Breast epithelium (tissue), 4 donors: ENCODE results near the gene MROH7. TPM values are rescaled to one million over a fixed set of nuclear protein-coding genes. Genes with fewer than 3 reads are reported as not detected.

ENCODE experiments used
- DNase-seq, 2 donors: peaks; one replicate each; pipeline ENCODE4 v3.0.0-alpha.2; 2019; ENCODE audit warnings: low spot score in 2 of 2
- H3K27ac ChIP-seq, 2 donors: fragments of 200-600 bp; sonication (generic) in 1 of 2; one replicate each; pipeline ENCODE4 v1.5.1; 2016 to 2019; ENCODE audit warnings: mild to moderate bottlenecking in 1 of 2
- H3K27me3 ChIP-seq, 2 donors: fragments of 200-600 bp; sonication (generic) in 1 of 2; one replicate each; pipeline versions ENCODE4 v1.5.1 to v1.6.0; 2017 to 2019; ENCODE audit warnings: control low read depth in 1 of 2, mild to moderate bottlenecking in 1 of 2
- H3K36me3 ChIP-seq: fragments of 200-600 bp; one replicate; pipeline ENCODE4 v1.5.1; 2019
- H3K4me1 ChIP-seq, 2 donors: fragments of 200-600 bp; sonication (generic); one replicate each; pipeline ENCODE4 v1.5.1; 2016 to 2019; ENCODE audit warnings: control low read depth in 1 of 2
- H3K4me3 ChIP-seq, 3 donors: fragments of 200-600 bp; sonication (generic); 1 replicate in 2 of 3; 2 replicates in 1 of 3; pipeline ENCODE4 v1.5.1; 2016 to 2019; ENCODE audit warnings: mild to moderate bottlenecking in 3 of 3, moderate library complexity in 2 of 3
- H3K9me3 ChIP-seq, 2 donors: fragments of 200-600 bp; sonication (generic) in 1 of 2; one replicate each; pipeline ENCODE4 v1.5.1; 2016 to 2019; ENCODE audit warnings: control low read depth in 1 of 2
- POLR2A ChIP-seq: fragments of 450-650 bp; IDR thresholded peaks from one replicate; pipeline ENCODE4 v1.6.1; 2016; ENCODE audit warnings: antibody characterized with exemption, mild to moderate bottlenecking, moderate library complexity
- POLR2AphosphoS5 ChIP-seq, 3 donors: sonication (generic); formaldehyde crosslinking; IDR thresholded peaks; one replicate each; pipeline ENCODE4 v1.6.1; 2017; ENCODE audit warnings: antibody characterized with exemption in 3 of 3
- intact Hi-C: fragments of 100-400 bp; cut with DNase I; formaldehyde crosslinking; loops from one replicate; pipeline ENCODE4 v1.15.1; 2023; ENCODE audit warnings: low total_unique reads
- total RNA-seq, 3 donors: library from RNA; depleted of rRNA; stranded (reverse); fragments of >200 nt; gene quantifications; one replicate each; pipeline ENCODE4 v1.1.0, GENCODE V29; 2016
- TF ChIP-seq, protein P1 (sequence below), 3 donors: fragments of 450-650 bp; IDR thresholded peaks; one replicate each; pipeline ENCODE4 v1.5.1; 2016 to 2017; ENCODE audit warnings: antibody characterized with exemption in 3 of 3, mild to moderate bottlenecking in 3 of 3, moderate library complexity in 3 of 3

Gene MROH7
- total RNA-seq, 3 donors from 2014 or later, result 0.66 to 5.3 (median 0.80) TPM

DNA sequence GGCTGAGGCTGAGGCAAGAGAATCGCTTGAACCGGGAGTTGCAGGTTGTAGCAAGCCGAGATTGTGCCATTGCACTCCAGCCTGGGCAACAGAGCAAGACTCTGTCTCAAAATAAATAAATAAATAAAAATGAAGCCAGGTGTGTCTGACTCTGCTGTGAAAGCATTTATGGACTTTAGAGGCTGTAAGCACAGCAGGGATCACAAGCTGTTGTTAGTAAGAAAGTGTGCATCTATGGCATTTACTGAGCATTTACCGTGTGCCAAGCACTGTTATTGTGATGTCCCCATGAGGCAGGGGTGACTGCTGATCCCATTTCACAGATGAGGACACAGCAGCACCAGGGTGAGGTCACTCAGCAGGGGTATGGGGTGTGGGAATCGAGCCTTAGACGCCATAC is 38.3 kb upstream of the MROH7 start:
- no peak overlapping the region for H3K4me3 ChIP-seq
- no peaks in the 10 kb centered on the region for H3K36me3 ChIP-seq
- intact Hi-C loops, result no loop called here
- no peak for DNase-seq
- no peaks in the 10 kb centered on the region for H3K27me3 ChIP-seq
- TF ChIP-seq POLR2A (no peak), POLR2AphosphoS5 (IDR thresholded peaks at IDR 0.05) (no peak)
- no peak overlapping the region for H3K27ac ChIP-seq
- no peaks in the 10 kb centered on the region for H3K9me3 ChIP-seq
- H3K4me1 ChIP-seq, result no peaks in the 10 kb centered on the region

- no peak overlapping the region for H3K27ac ChIP-seq
- H3K4me1 ChIP-seq, result no peaks in the 10 kb centered on the region
- no peak for DNase-seq
- TF ChIP-seq POLR2A, result no peak
- no peak for TF ChIP-seq POLR2AphosphoS5 (IDR thresholded peaks at IDR 0.05)
- TF ChIP-seq, protein P1, sequence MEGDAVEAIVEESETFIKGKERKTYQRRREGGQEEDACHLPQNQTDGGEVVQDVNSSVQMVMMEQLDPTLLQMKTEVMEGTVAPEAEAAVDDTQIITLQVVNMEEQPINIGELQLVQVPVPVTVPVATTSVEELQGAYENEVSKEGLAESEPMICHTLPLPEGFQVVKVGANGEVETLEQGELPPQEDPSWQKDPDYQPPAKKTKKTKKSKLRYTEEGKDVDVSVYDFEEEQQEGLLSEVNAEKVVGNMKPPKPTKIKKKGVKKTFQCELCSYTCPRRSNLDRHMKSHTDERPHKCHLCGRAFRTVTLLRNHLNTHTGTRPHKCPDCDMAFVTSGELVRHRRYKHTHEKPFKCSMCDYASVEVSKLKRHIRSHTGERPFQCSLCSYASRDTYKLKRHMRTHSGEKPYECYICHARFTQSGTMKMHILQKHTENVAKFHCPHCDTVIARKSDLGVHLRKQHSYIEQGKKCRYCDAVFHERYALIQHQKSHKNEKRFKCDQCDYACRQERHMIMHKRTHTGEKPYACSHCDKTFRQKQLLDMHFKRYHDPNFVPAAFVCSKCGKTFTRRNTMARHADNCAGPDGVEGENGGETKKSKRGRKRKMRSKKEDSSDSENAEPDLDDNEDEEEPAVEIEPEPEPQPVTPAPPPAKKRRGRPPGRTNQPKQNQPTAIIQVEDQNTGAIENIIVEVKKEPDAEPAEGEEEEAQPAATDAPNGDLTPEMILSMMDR (IDR thresholded peaks at IDR 0.05), result no peak
- H3K36me3 ChIP-seq, result no peaks in the 10 kb centered on the region
- intact Hi-C loops, result no loop called here
- H3K4me3 ChIP-seq, result no peak overlapping the region
- no peaks in the 10 kb centered on the region for H3K9me3 ChIP-seq
- H3K27me3 ChIP-seq, result no peaks in the 10 kb centered on the region
Measured at GRCh38 chr1:54604051-54604450, 37.5 kb upstream of the MROH7 start.

GRCh38 chr1:54604572-54605370 is 36.8 kb upstream of the MROH7 start:
- intact Hi-C loops, result no loop called here
- H3K9me3 ChIP-seq, result no peaks in the 10 kb centered on the region
- no peak overlapping the region for H3K27ac ChIP-seq
- H3K36me3 ChIP-seq, result no peaks in the 10 kb centered on the region
- H3K27me3 ChIP-seq, result no peaks in the 10 kb centered on the region
- no peak for DNase-seq
- TF ChIP-seq, protein P1 (IDR thresholded peaks at IDR 0.05), result no peak
- TF ChIP-seq POLR2AphosphoS5 (IDR thresholded peaks at IDR 0.05) (no peak), POLR2A (no peak)
- no peaks in the 10 kb centered on the region for H3K4me1 ChIP-seq
- H3K4me3 ChIP-seq, result no peak overlapping the region

DNA sequence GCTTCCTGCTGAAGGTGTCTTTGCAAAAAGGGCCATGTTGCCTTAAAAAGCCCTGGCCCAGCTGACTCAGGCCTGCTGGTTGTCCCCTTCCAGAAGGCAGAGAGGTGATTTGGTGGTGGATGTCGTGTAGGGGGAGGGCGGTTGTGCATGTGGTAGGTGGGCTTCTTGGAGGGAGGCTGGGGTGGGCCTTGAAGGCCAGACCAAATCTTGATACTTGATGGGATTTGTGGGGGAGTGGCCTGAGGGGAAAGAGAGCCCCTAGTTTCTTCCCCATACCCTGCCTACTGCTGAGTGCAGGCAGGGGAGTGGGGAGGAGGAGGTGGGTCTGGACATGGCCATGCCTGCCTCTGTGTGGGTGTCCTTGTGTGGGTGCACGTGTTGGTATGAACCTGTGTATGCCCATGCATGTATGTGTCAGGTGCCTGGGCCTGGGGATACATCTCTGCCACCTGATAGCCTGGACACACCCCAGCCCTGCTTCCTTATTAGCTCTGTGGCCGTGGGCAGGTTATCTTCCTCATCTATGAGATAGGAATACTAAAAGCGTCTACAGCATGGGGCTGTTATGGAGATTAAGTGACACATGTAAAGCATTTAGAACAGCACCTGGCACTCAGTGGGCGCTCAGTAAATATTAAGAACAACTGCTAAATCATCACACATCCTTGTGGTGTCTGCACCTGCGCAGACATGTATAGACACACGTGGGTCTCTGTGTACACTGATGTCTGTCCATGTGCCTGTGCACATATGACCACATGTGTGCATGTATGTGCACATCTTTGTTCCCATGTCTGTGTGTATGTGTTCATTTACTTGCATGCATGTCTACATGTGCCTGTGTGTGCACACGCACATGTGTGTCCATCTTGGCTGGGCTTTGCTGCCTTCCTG is 35.2 kb upstream of the MROH7 start:
- Histone ChIP-seq H3K4me1 (no peaks in the 10 kb centered on the region), H3K36me3 (no peaks in the 10 kb centered on the region), H3K9me3 (no peaks in the 10 kb centered on the region), H3K27ac (no peak overlapping the region), H3K27me3 (no peaks in the 10 kb centered on the region), H3K4me3 (no peak overlapping the region)
- no peak for DNase-seq
- intact Hi-C loops, result no loop called here
- no peak for TF ChIP-seq POLR2A
- no peak for TF ChIP-seq POLR2AphosphoS5 (IDR thresholded peaks at IDR 0.05)
- TF ChIP-seq, protein P1 (IDR thresholded peaks at IDR 0.05), result no peak

GRCh38 chr1:54606990-54607325 is 34.6 kb upstream of the MROH7 start:
- intact Hi-C loops, result no loop called here
- Histone ChIP-seq H3K27ac (no peak overlapping the region), H3K4me3 (no peak overlapping the region), H3K27me3 (no peaks in the 10 kb centered on the region), H3K4me1 (no peaks in the 10 kb centered on the region), H3K36me3 (no peaks in the 10 kb centered on the region), H3K9me3 (no peaks in the 10 kb centered on the region)
- DNase-seq, result no peak
- TF ChIP-seq, protein P1 (IDR thresholded peaks at IDR 0.05), result no peak
- TF ChIP-seq POLR2A, result no peak
- no peak for TF ChIP-seq POLR2AphosphoS5 (IDR thresholded peaks at IDR 0.05)
